Neural progenitor cell (in vitro differentiated cells): ENCODE data around the gene KLHL35. TPM values are rescaled to one million over a fixed set of nuclear protein-coding genes. Genes with fewer than 3 reads are reported as not detected.

Source experiments
- DNase-seq: peaks from one replicate; pipeline ENCODE4 v3.0.0-alpha.2; 2016; ENCODE audit warnings: low spot score
- H2AFZ ChIP-seq: fragments of 200-600 bp; sonication (generic); replicated peaks from 2 replicates; pipeline ENCODE4 v1.6.1; 2016; ENCODE audit warnings: antibody characterized with exemption
- H3F3A ChIP-seq: fragments of 200-600 bp; sonication (generic); 2 replicates; pipeline ENCODE4 v1.6.1; 2016; ENCODE audit warnings: antibody characterized with exemption, low read depth
- H3K27ac ChIP-seq: fragments of 200-600 bp; sonication (generic); 2 replicates; pipeline ENCODE4 v1.5.1; 2016; ENCODE audit warnings: mild to moderate bottlenecking
- H3K27me3 ChIP-seq: fragments of 200-600 bp; sonication (generic); 2 replicates; pipeline ENCODE4 v1.6.1; 2016; ENCODE audit warnings: mild to moderate bottlenecking, moderate library complexity
- H3K36me3 ChIP-seq: fragments of 200-600 bp; sonication (generic); 2 replicates; pipeline ENCODE4 v1.5.1; 2016
- H3K4me1 ChIP-seq: fragments of 200-600 bp; sonication (generic); 2 replicates; pipeline ENCODE4 v1.6.1; 2016; ENCODE audit warnings: mixed run types
- H3K4me2 ChIP-seq: fragments of 200-600 bp; sonication (generic); 2 replicates; pipeline ENCODE4 v1.6.1; 2016
- H3K4me3 ChIP-seq: fragments of 200-600 bp; sonication (generic); 2 replicates; pipeline ENCODE4 v1.5.1; 2016
- H3K79me2 ChIP-seq: fragments of 200-600 bp; sonication (generic); 2 replicates; pipeline ENCODE4 v1.6.1; 2016; ENCODE audit warnings: low read depth
- H3K9ac ChIP-seq: fragments of 200-600 bp; sonication (generic); 2 replicates; pipeline ENCODE4 v1.6.1; 2016
- H3K9me3 ChIP-seq: fragments of 200-600 bp; sonication (generic); 2 replicates; pipeline ENCODE4 v1.5.1; 2016; ENCODE audit warnings: low read depth
- H4K20me1 ChIP-seq: fragments of 200-600 bp; sonication (generic); 2 replicates; pipeline ENCODE4 v1.6.1; 2016; ENCODE audit warnings: low read depth
- H3K27ac Mint-ChIP-seq: 3 replicates; pipeline ENCODE4 v1.8.0; 2021; ENCODE audit warnings: mixed read lengths
- H3K27me3 Mint-ChIP-seq: 2 replicates; pipeline ENCODE4 v1.8.0; 2022; ENCODE audit warnings: low read depth, mild to moderate bottlenecking, inconsistent platforms, moderate library complexity, mixed read lengths; ENCODE audit not compliant: insufficient read depth
- H3K36me3 Mint-ChIP-seq: 3 replicates; pipeline ENCODE4 v1.8.0; 2021; ENCODE audit warnings: mixed read lengths
- H3K4me1 Mint-ChIP-seq: 3 replicates; pipeline ENCODE4 v1.8.0; 2021; ENCODE audit warnings: mixed read lengths
- H3K4me3 Mint-ChIP-seq: 3 replicates; pipeline ENCODE4 v1.8.0; 2021; ENCODE audit warnings: mild to moderate bottlenecking, moderate library complexity, mixed read lengths
- H3K9me3 Mint-ChIP-seq: 3 replicates; pipeline ENCODE4 v1.8.0; 2020; ENCODE audit warnings: mixed read lengths
- EZH2 ChIP-seq: fragments of 200-600 bp; sonication (generic); IDR thresholded peaks from 2 replicates; pipeline ENCODE4 v1.6.1; 2017; ENCODE audit warnings: antibody characterized with exemption, mild to moderate bottlenecking, moderate library complexity
- EZH2phosphoT487 ChIP-seq: fragments of 200-600 bp; sonication (generic); IDR thresholded peaks from 2 replicates; pipeline ENCODE4 v1.6.1; 2017; ENCODE audit warnings: antibody characterized with exemption
- total RNA-seq: library from RNA; depleted of rRNA; stranded (reverse); fragments of >200 nt; gene quantifications from 2 replicates; pipeline ENCODE4 v1.2.3, GENCODE V29; 2015; ENCODE audit warnings: low replicate concordance
- TF ChIP-seq, protein P1 (sequence below): fragments of 200-600 bp; sonication (generic); IDR thresholded peaks from 2 replicates; pipeline ENCODE4 v1.5.1; 2017; ENCODE audit warnings: antibody characterized with exemption, mild to moderate bottlenecking

The KLHL35 gene
- total RNA-seq, 1 donor from 2014 or later = 1.2 TPM

GRCh38 chr11:75467311-75467710 lies 34.3 kb upstream of the KLHL35 start:
- Histone ChIP-seq H3K27ac (no peak overlapping the region), H3K4me2 (no peak overlapping the region), H3F3A (peaks cover 9% of the 10 kb centered on the region), H3K4me1 (peaks cover 53% of the 10 kb centered on the region), H3K79me2 (no peaks in the 10 kb centered on the region), H3K4me3 (no peak overlapping the region), H4K20me1 (no peaks in the 10 kb centered on the region), H3K36me3 (no peaks in the 10 kb centered on the region), H3K9ac (no peak overlapping the region), H2AFZ (no peak overlapping the region), H3K27me3 (no peaks in the 10 kb centered on the region), H3K9me3 (no peaks in the 10 kb centered on the region)
- TF ChIP-seq, protein P1, sequence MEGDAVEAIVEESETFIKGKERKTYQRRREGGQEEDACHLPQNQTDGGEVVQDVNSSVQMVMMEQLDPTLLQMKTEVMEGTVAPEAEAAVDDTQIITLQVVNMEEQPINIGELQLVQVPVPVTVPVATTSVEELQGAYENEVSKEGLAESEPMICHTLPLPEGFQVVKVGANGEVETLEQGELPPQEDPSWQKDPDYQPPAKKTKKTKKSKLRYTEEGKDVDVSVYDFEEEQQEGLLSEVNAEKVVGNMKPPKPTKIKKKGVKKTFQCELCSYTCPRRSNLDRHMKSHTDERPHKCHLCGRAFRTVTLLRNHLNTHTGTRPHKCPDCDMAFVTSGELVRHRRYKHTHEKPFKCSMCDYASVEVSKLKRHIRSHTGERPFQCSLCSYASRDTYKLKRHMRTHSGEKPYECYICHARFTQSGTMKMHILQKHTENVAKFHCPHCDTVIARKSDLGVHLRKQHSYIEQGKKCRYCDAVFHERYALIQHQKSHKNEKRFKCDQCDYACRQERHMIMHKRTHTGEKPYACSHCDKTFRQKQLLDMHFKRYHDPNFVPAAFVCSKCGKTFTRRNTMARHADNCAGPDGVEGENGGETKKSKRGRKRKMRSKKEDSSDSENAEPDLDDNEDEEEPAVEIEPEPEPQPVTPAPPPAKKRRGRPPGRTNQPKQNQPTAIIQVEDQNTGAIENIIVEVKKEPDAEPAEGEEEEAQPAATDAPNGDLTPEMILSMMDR = no peak
- TF ChIP-seq EZH2phosphoT487 (no peak), EZH2 (no peak)
- DNase-seq = no peak
- Mint-ChIP-seq H3K4me3 (no peak overlapping the region), H3K27me3 (peaks cover 8% of the 10 kb centered on the region), H3K9me3 (no peaks in the 10 kb centered on the region), H3K36me3 (peaks cover 3% of the 10 kb centered on the region), H3K4me1 (peaks cover 70% of the 10 kb centered on the region), H3K27ac (no peak overlapping the region)

DNA sequence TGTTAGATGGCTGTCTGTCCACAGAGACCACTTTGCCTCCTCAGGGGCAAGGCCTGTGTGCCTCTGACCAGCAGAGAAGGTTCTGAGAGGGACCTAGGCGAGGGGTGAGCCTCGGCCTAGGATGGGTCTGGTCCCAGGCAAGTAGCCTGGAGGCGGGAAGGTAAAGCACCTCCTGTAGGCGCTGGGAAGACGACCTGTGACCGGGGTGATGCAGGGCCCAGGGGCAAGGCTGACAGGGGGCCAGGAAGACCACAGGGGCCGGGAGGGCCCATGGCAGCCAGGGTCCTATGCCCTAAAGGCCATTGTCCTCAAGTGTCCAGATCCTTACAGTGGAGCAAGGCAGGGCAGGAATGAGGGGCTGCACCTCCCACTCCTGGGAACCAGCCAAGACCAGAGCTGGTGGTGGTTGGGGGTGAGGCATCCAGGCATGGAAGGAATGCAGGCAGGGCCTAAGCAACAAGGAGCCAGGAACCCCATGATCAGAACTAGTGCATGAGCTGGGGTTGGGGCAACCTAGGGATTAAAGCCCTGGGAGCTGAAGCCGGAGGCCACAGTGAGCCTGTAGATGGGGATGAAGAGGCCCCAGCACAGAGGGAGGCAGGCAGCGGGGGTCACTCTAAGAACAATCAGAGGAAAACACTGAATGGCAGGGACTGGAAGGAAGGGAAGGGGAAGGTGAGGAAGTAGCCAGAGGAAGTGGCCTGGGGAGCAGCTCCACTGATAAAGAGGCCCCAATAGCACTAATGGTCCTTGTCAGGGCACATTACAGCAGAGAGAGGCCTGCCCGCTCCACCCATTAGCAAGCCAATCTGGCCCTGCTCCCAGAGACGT lies 32.9 kb upstream of the KLHL35 start:
- H3K36me3 Mint-ChIP-seq = peaks cover 3% of the 10 kb centered on the region
- no peak overlapping the region for H3K4me3 ChIP-seq
- no peaks in the 10 kb centered on the region for H3K36me3 ChIP-seq
- peaks cover 11% of the 10 kb centered on the region for H3K27me3 Mint-ChIP-seq
- no peaks in the 10 kb centered on the region for H4K20me1 ChIP-seq
- H3K9ac ChIP-seq = no peak overlapping the region
- H3K4me1 ChIP-seq = peaks cover 55% of the 10 kb centered on the region
- H3K27ac Mint-ChIP-seq = no peak overlapping the region
- peak; percentile 64 for DNase-seq
- H3K4me2 ChIP-seq = peak overlapping the region; percentile 6
- no peak overlapping the region for H2AFZ ChIP-seq
- H3K4me1 Mint-ChIP-seq = peaks cover 71% of the 10 kb centered on the region
- H3K27ac ChIP-seq = peak overlapping the region; percentile 17
- H3K9me3 Mint-ChIP-seq = no peaks in the 10 kb centered on the region
- no peaks in the 10 kb centered on the region for H3K9me3 ChIP-seq
- H3K79me2 ChIP-seq = no peaks in the 10 kb centered on the region
- TF ChIP-seq EZH2 (no peak), EZH2phosphoT487 (no peak)
- TF ChIP-seq, protein P1 = no peak
- peaks cover 16% of the 10 kb centered on the region for H3F3A ChIP-seq
- no peak overlapping the region for H3K4me3 Mint-ChIP-seq
- no peaks in the 10 kb centered on the region for H3K27me3 ChIP-seq

DNA sequence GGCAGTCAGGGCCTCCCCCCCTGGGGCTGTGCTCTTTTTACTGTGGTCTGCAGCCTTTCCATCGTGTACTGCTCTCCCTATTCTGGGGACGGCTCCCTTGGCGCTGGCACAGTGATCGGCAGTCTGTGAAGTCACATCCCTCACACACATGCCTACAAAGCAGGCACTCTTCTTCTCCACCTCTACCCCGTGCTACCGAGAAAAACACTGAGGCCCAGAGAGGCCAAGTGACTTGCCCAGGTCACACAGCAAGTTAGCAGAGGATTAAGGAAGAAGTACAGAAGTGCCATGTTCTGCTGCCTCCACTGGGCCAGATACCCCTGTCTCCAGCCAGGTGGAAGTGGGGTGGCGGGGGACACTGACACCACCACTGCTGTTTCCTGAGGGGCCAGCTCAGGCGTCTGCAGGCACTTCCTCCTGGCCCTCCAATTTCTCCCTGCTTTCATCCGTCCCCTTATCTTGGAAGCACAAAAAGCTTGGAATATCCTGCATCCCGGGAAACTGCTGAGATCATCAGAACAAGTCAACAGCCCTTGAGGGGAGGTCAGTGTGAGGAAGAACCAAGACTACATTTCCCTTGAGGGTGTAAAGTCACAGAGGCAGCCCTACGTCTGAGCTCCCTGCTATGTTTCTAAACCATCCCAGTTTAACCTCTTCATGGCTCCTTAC lies 30.2 kb upstream of the KLHL35 start:
- H3K27me3 Mint-ChIP-seq = peaks cover 12% of the 10 kb centered on the region
- no peak overlapping the region for H3K4me3 Mint-ChIP-seq
- peaks cover 16% of the 10 kb centered on the region for H3F3A ChIP-seq
- H2AFZ ChIP-seq = no peak overlapping the region
- peaks cover 3% of the 10 kb centered on the region for H3K36me3 Mint-ChIP-seq
- H3K79me2 ChIP-seq = no peaks in the 10 kb centered on the region
- H3K27ac ChIP-seq = no peak overlapping the region
- H3K4me1 Mint-ChIP-seq = peaks cover 55% of the 10 kb centered on the region
- H3K9me3 Mint-ChIP-seq = no peaks in the 10 kb centered on the region
- H3K27me3 ChIP-seq = no peaks in the 10 kb centered on the region
- no peaks in the 10 kb centered on the region for H3K9me3 ChIP-seq
- H3K9ac ChIP-seq = no peak overlapping the region
- peak overlapping the region; percentile 81 for H3K27ac Mint-ChIP-seq
- TF ChIP-seq EZH2phosphoT487 = no peak
- TF ChIP-seq, protein P1 = no peak
- TF ChIP-seq EZH2 = no peak
- DNase-seq = no peak
- H3K4me3 ChIP-seq = no peak overlapping the region
- peak overlapping the region; percentile 50 for H3K4me2 ChIP-seq
- H4K20me1 ChIP-seq = no peaks in the 10 kb centered on the region
- peaks cover 39% of the 10 kb centered on the region for H3K4me1 ChIP-seq
- H3K36me3 ChIP-seq = no peaks in the 10 kb centered on the region
